Neuronal stem cell (in vitro differentiated cells): ENCODE measurements around the gene LYRM1.

Experiments
- DNase-seq: peaks from one replicate; pipeline ENCODE4 v3.0.0-alpha.2; 2013; ENCODE audit warnings: low spot score
- H2AFZ ChIP-seq: one replicate; pipeline ENCODE4 v1.6.1; 2013; ENCODE audit warnings: mild to moderate bottlenecking, low read length, inconsistent platforms
- H2AK5ac ChIP-seq: 2 replicates; pipeline ENCODE4 v1.6.1; 2013; ENCODE audit warnings: low read depth, mild to moderate bottlenecking, inconsistent platforms, low read length, moderate library complexity, mixed read lengths
- H2BK120ac ChIP-seq: 2 replicates; pipeline ENCODE4 v1.6.1; 2013; ENCODE audit warnings: low read depth, mild to moderate bottlenecking, inconsistent platforms, low read length, moderate library complexity, mixed read lengths
- H2BK12ac ChIP-seq: one replicate; pipeline ENCODE4 v1.6.1; 2013; ENCODE audit warnings: low read length, inconsistent platforms
- H2BK15ac ChIP-seq: 2 replicates; pipeline ENCODE4 v1.6.1; 2013; ENCODE audit warnings: mild to moderate bottlenecking, low read length, inconsistent platforms, mixed read lengths
- H2BK5ac ChIP-seq: one replicate; pipeline ENCODE4 v1.6.1; 2013; ENCODE audit warnings: inconsistent platforms, mild to moderate bottlenecking, low read length, moderate library complexity
- H3K14ac ChIP-seq: one replicate; pipeline ENCODE4 v1.6.1; 2013; ENCODE audit warnings: low read length, inconsistent platforms
- H3K18ac ChIP-seq: 2 replicates; pipeline ENCODE4 v1.6.1; 2013; ENCODE audit warnings: low read length, inconsistent platforms
- H3K23ac ChIP-seq: 2 replicates; pipeline ENCODE4 v1.6.1; 2013; ENCODE audit warnings: low read depth, mild to moderate bottlenecking, mixed read lengths, low read length, inconsistent platforms; ENCODE audit not compliant: poor library complexity
- H3K27ac ChIP-seq: replicated peaks from 3 replicates; pipeline ENCODE4 v1.5.1; 2013; ENCODE audit warnings: low read length, inconsistent platforms
- H3K27me3 ChIP-seq, 3 experiments: 2 replicates each; pipeline ENCODE4 v1.6.1; 2013; ENCODE audit warnings: low read length in 3 of 3, mild to moderate bottlenecking in 2 of 3, inconsistent platforms in 1 of 3, low read depth in 1 of 3, mixed read lengths in 1 of 3, moderate library complexity in 1 of 3; ENCODE audit not compliant: control insufficient read depth in 3 of 3, insufficient read depth in 3 of 3
- H3K36me3 ChIP-seq, 2 donors: replicated peaks in 1 of 2; 2 replicates each; pipeline ENCODE4 v1.6.1; 2013; ENCODE audit warnings: low read length in 2 of 2; ENCODE audit not compliant: control insufficient read depth in 2 of 2, insufficient read depth in 2 of 2
- H3K4ac ChIP-seq: 2 replicates; pipeline ENCODE4 v1.6.1; 2013; ENCODE audit warnings: inconsistent platforms, mild to moderate bottlenecking, low read length, moderate library complexity
- H3K4me1 ChIP-seq, 2 donors: 1 replicate in 1 of 2; 2 replicates in 1 of 2; pipeline ENCODE4 v1.6.1; 2013; ENCODE audit warnings: low read length in 2 of 2, low read depth in 1 of 2; ENCODE audit not compliant: control insufficient read depth in 2 of 2, insufficient read depth in 1 of 2
- H3K4me2 ChIP-seq: one replicate; pipeline ENCODE4 v1.6.1; 2013; ENCODE audit warnings: mild to moderate bottlenecking, low read length, inconsistent platforms; ENCODE audit not compliant: insufficient read depth, poor library complexity, severe bottlenecking
- H3K4me3 ChIP-seq, 2 donors: 2 replicates each; pipeline ENCODE4 v1.5.1; 2013; ENCODE audit warnings: low read length in 2 of 2, mild to moderate bottlenecking in 2 of 2, inconsistent platforms in 1 of 2, moderate library complexity in 1 of 2
- H3K79me1 ChIP-seq: one replicate; pipeline ENCODE4 v1.6.1; 2013; ENCODE audit warnings: low read depth, mild to moderate bottlenecking, inconsistent platforms, low read length, moderate library complexity
- H3K9ac ChIP-seq: one replicate; pipeline ENCODE4 v1.6.1; 2013; ENCODE audit warnings: mild to moderate bottlenecking, low read depth, low read length, inconsistent platforms; ENCODE audit not compliant: poor library complexity
- H3K9me3 ChIP-seq, 2 donors: replicated peaks in 1 of 2; 2 replicates each; pipeline versions ENCODE3 to v1.6.1; 2013; ENCODE audit warnings: low read length in 2 of 2, mild to moderate bottlenecking in 2 of 2, inconsistent platforms in 1 of 2, low read depth in 1 of 2, mixed read lengths in 1 of 2, moderate library complexity in 1 of 2; ENCODE audit not compliant: control insufficient read depth in 2 of 2, insufficient read depth in 1 of 2
- H4K8ac ChIP-seq: one replicate; pipeline ENCODE4 v1.6.1; 2013; ENCODE audit warnings: low read depth, mild to moderate bottlenecking, inconsistent platforms, low read length, moderate library complexity
- H4K91ac ChIP-seq: one replicate; pipeline ENCODE4 v1.6.1; 2013; ENCODE audit warnings: low read length, low read depth, mild to moderate bottlenecking, inconsistent platforms; ENCODE audit not compliant: poor library complexity
- WGBS, 2 donors: extraction: QIAGEN DNeasy Blood & Tissue Kit; methylation state at CpG; one replicate each; pipeline ENCODE4 v1.1.7; 2013; ENCODE audit warnings: missing lambda C conversion rate in 2 of 2, mixed read lengths in 1 of 2; ENCODE audit not compliant: insufficient read length in 2 of 2, insufficient replicate concordance in 1 of 2; ENCODE audit errors: extremely low coverage in 2 of 2; 5-methylcytosine and 5-hydroxymethylcytosine counted together

The LYRM1 gene

DNA sequence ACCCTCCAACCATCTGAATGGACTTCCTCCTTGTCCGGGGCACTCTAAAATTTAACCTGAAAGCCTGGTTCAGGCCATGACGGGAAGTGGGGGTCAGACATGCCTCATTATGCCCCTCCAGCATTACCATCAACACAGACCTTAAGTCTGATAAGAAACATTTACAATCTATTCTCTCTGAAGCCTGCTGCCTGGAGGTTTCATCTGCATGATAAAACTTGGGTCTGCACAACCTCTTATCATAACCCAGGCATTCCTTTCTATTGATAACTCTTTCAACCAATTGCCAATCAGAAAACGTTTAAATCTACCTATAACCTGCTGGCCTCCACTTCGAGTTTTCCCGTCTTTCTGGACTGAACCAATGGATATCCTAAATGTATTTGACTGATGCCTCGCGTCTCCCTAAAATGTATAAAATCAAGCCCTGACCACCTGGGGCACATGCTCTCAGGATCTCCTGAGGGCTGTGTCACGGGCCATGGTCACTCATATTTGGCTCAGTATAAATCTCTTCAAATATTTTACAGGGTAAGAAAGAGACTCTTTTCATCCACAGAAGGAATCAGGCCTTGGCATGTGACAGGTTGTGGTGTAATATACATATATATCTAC, 45.6 kb downstream of the LYRM1 start:
- Histone ChIP-seq H2AFZ (no peak overlapping the region), H2AK5ac (no peak overlapping the region), H2BK120ac (no peak overlapping the region), H4K8ac (no peak overlapping the region), H2BK15ac (no peak overlapping the region), H3K18ac (no peak overlapping the region), H3K9ac (no peak overlapping the region), H3K27ac (no peak overlapping the region), H3K23ac (no peak overlapping the region), H3K79me1 (no peaks in the 10 kb centered on the region), H3K14ac (no peak overlapping the region), H3K27me3 (no peaks in the 10 kb centered on the region), H3K4ac (no peak overlapping the region), H3K4me3 (no peak overlapping the region), H3K9me3 (no peaks in the 10 kb centered on the region), H3K4me1 (no peaks in the 10 kb centered on the region), H2BK5ac (no peak overlapping the region), H2BK12ac (no peak overlapping the region), H3K36me3 (no peaks in the 10 kb centered on the region), H3K4me2 (no peak overlapping the region), H4K91ac (no peak overlapping the region)
- no peak for DNase-seq
- no CpG with 5 or more reads among the region's 8 CpGs for WGBS, 2 donors

DNA sequence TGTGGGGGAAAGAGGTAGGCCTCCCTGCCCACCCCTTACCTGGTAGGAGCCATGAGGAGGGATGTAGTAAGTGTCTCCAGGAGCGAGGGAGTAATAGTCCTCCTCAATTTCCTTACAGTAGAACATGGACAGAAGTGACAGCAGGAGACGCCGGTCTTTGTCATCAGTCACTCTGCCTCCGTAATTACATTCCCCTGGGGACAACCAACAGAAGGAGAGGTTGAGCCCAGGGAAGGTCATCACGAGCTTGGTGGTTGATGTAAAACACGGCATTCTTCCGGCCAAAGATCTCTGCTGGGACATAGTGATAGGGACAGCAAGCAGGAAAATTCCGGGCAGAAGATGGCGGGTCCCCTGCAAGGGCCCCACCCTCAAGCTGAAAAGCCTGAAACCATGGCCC, 47.9 kb downstream of the LYRM1 start:
- H3K79me1 ChIP-seq = no peaks in the 10 kb centered on the region
- no CpG with 5 or more reads among the region's 9 CpGs for WGBS, 2 donors
- no peak overlapping the region for H3K4me3 ChIP-seq
- no peak overlapping the region for H3K9ac ChIP-seq
- no peak overlapping the region for H2AK5ac ChIP-seq
- no peak overlapping the region for H4K91ac ChIP-seq
- no peak overlapping the region for H3K4me2 ChIP-seq
- H3K9me3 ChIP-seq = no peaks in the 10 kb centered on the region
- no peak overlapping the region for H3K14ac ChIP-seq
- H3K27me3 ChIP-seq = no peaks in the 10 kb centered on the region
- H2BK12ac ChIP-seq = no peak overlapping the region
- no peak overlapping the region for H2AFZ ChIP-seq
- H2BK5ac ChIP-seq = no peak overlapping the region
- H3K27ac ChIP-seq = no peak overlapping the region
- H3K18ac ChIP-seq = no peak overlapping the region
- H3K23ac ChIP-seq = no peak overlapping the region
- no peaks in the 10 kb centered on the region for H3K36me3 ChIP-seq
- H4K8ac ChIP-seq = no peak overlapping the region
- H2BK120ac ChIP-seq = no peak overlapping the region
- H2BK15ac ChIP-seq = no peak overlapping the region
- H3K4me1 ChIP-seq = no peaks in the 10 kb centered on the region
- no peak overlapping the region for H3K4ac ChIP-seq
- DNase-seq = no peak

DNA sequence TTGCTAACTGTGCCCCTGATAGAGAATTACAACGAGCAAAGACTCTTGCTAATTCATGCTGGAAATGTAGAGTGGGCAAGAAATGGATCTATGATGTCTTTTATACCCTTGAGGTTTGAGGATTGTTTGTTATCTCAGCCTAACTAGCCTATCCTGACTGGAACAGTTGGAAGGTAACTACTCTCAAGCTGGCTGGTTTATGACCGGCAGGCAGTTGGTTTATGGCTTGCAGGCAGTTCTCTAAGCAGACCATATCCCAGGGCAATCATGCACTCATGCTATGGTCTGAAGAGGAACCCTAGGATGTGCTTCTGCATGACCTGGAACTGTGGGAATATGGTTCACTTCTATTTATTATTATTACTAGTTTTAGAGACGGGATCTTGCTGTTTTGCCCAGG, 49.1 kb downstream of the LYRM1 start:
- Histone ChIP-seq H3K36me3 (no peaks in the 10 kb centered on the region), H2AK5ac (no peak overlapping the region), H3K4me3 (no peak overlapping the region), H3K14ac (no peak overlapping the region), H3K23ac (no peak overlapping the region), H3K4ac (no peak overlapping the region), H3K18ac (no peak overlapping the region), H4K8ac (no peak overlapping the region), H3K9me3 (no peaks in the 10 kb centered on the region), H3K27me3 (no peaks in the 10 kb centered on the region), H2AFZ (no peak overlapping the region), H2BK5ac (no peak overlapping the region), H3K79me1 (no peaks in the 10 kb centered on the region), H3K4me1 (no peaks in the 10 kb centered on the region), H3K27ac (no peak overlapping the region), H2BK12ac (no peak overlapping the region), H2BK120ac (no peak overlapping the region), H3K9ac (no peak overlapping the region), H3K4me2 (no peak overlapping the region), H2BK15ac (no peak overlapping the region), H4K91ac (no peak overlapping the region)
- DNase-seq = no peak
- WGBS, 2 donors = no CpG with 5 or more reads among the region's 3 CpGs

DNA sequence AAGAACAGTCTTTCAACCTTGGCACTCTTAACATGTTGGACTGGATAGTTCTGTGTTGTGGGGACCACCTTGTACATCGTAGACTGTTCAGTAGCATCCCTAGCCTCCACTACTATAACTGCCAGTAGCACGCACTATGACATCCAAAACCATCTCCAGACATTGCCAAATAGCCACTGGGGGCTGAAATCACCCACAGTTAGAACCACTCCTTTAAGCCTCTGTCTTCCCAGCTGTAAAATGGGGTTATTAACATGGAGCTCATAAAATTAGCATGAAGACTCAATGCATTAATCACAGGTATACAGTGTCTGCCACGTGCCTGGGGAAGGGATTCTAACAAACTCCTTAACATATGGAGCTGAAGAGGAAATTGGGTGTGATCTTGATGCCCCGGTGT, 49.7 kb downstream of the LYRM1 start:
- Histone ChIP-seq H3K27ac (no peak overlapping the region), H3K4ac (no peak overlapping the region), H3K4me3 (no peak overlapping the region), H3K14ac (no peak overlapping the region), H2BK15ac (no peak overlapping the region), H4K91ac (no peak overlapping the region), H2BK120ac (no peak overlapping the region), H3K23ac (no peak overlapping the region), H4K8ac (no peak overlapping the region), H2BK5ac (no peak overlapping the region), H2BK12ac (no peak overlapping the region), H3K27me3 (no peaks in the 10 kb centered on the region), H2AFZ (no peak overlapping the region), H3K9me3 (no peaks in the 10 kb centered on the region), H3K79me1 (no peaks in the 10 kb centered on the region), H3K36me3 (no peaks in the 10 kb centered on the region), H3K18ac (no peak overlapping the region), H3K9ac (no peak overlapping the region), H3K4me1 (no peaks in the 10 kb centered on the region), H3K4me2 (no peak overlapping the region), H2AK5ac (no peak overlapping the region)
- no peak for DNase-seq
- no CpG with 5 or more reads among the region's 4 CpGs for WGBS, 2 donors
